ENCODE data around the gene MTMR1. TPM values are rescaled to one million over a fixed set of nuclear protein-coding genes. Genes with fewer than 3 reads are reported as not detected.

The MTMR1 gene
- 24.4 and 27.9 TPM in 2 replicates for total RNA-seq

GRCh38 chrX:150692831-150693724 is at the start of gene MTMR1:
TSS of gene MTMR1 (plus strand) at chrX:150693396. CDS start at chrX:150693531, 135 bp downstream.

Other genes with a start within 250 kb of the MTMR1 start
- gene MTM1, start 124.8 kb upstream of the MTMR1 start, total RNA-seq: 10.1 and 11.5 TPM in 2 replicates
- 39.7 and 73.0 TPM in 2 replicates for gene CD99L2, start 205.3 kb downstream of the MTMR1 start, total RNA-seq

All from uterine smooth muscle cell (primary cell).